ENCODE results near the gene RAB37.

Gene RAB37

GRCh38 chr17:74698069-74698468 is 39.0 kb upstream of the RAB37 start:
- no peak for FAIRE-seq
- DNase-seq (ENCODE audit: insufficient read length, low spot score) = no peak

GRCh38 chr17:74699236-74699635 is 37.8 kb upstream of the RAB37 start:
- FAIRE-seq = no peak
- TF ChIP-seq CTCF (IDR thresholded peaks at IDR 0.05; ENCODE audit: insufficient read depth, missing control alignments) = no peak
- DNase-seq (ENCODE audit: insufficient read length, low spot score) = no peak

More at GRCh38 chr17:74698069-74698468, 39.0 kb upstream of the RAB37 start:
- TF ChIP-seq CTCF (IDR thresholded peaks at IDR 0.05; ENCODE audit: insufficient read depth, missing control alignments) = no peak

GRCh38 chr17:74702116-74702871 is 34.8 kb upstream of the RAB37 start:
- TF ChIP-seq CTCF (IDR thresholded peaks at IDR 0.05; ENCODE audit: insufficient read depth, missing control alignments) = no peak
- FAIRE-seq = no peak

GRCh38 chr17:74703311-74703710 is 33.7 kb upstream of the RAB37 start:
- TF ChIP-seq CTCF (IDR thresholded peaks at IDR 0.05; ENCODE audit: insufficient read depth, missing control alignments) = no peak
- no peak for DNase-seq (ENCODE audit: insufficient read length, low spot score)
- FAIRE-seq = no peak

More at GRCh38 chr17:74702116-74702871, 34.8 kb upstream of the RAB37 start:
- DNase-seq (ENCODE audit: insufficient read length, low spot score) = no peak

- DNase-seq (ENCODE audit: insufficient read length, low spot score) (no peak), FAIRE-seq (no peak)
- TF ChIP-seq CTCF (IDR thresholded peaks at IDR 0.05; ENCODE audit: insufficient read depth, missing control alignments) = no peak
Measured at GRCh38 chr17:74704544-74704943, 32.5 kb upstream of the RAB37 start.

GRCh38 chr17:74711058-74711824 is 25.8 kb upstream of the RAB37 start:
- FAIRE-seq = no peak
- TF ChIP-seq CTCF (IDR thresholded peaks at IDR 0.05; ENCODE audit: insufficient read depth, missing control alignments) = no peak
- DNase-seq (ENCODE audit: insufficient read length, low spot score) = no peak

- DNase-seq (ENCODE audit: insufficient read length, low spot score) (no peak), FAIRE-seq (no peak)
- TF ChIP-seq CTCF (IDR thresholded peaks at IDR 0.05; ENCODE audit: insufficient read depth, missing control alignments) = no peak
Measured at GRCh38 chr17:74712301-74712700, 24.8 kb upstream of the RAB37 start.

Measured in D721Med (cell line).